ENCODE measurements around the gene SUCLG2. TPM values are rescaled to one million over a fixed set of nuclear protein-coding genes. Genes with fewer than 3 reads are reported as not detected.

The SUCLG2 gene
- total RNA-seq, 1 donor from 2014 or later: 49.9 TPM

DNA sequence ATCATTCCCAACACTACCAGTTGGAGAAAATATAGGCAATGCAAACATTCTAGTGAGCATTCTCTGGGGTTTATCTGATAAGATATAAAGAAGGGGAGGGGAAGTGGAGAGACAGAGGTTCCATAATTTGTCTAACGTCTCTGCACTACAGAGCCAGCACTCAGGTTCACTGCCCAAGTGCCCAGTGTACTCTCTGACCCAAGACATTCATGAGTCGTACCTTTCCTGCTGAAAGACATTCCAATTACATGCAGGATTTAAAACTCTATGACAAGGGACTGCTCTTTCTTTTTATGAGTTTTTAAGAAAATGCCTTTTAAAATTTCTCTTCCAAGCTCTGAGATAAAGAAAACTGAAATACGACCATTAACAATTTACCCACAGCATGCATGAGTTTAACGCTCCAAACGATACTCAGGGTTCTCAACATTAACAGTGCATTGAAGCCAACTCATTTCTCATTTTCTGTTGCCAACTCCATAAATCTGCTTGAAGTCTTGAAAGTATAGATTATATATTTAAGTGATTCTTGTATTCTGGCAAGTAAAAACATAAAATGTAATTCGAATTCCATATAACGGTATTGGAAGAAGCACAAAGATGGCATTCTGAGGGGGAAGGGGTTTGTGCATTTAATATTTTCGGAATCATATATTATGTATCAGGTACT is 193.4 kb downstream of the SUCLG2 start:
- no peak for DNase-seq (ENCODE audit: low read depth, low spot score)

DNA sequence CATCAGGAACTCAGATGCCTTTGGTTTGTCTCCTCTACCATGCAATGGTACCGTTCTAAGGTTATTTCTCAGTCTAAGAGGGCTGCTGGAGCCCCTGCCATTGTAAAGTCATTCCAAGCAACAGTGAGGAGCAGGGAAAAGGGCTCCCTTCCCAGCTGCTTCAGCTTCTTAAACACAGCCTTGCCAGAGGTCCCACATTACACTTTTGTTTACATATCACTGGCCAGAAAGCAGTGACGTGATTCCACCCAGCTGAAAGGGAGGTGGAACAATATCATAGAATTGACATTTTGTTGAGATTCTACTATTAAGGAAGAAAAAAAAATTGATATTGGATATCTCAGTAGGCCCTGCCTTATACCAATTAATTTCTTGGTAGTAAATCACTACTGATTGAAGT is 194.6 kb downstream of the SUCLG2 start:
- DNase-seq (ENCODE audit: low read depth, low spot score): no peak

DNA sequence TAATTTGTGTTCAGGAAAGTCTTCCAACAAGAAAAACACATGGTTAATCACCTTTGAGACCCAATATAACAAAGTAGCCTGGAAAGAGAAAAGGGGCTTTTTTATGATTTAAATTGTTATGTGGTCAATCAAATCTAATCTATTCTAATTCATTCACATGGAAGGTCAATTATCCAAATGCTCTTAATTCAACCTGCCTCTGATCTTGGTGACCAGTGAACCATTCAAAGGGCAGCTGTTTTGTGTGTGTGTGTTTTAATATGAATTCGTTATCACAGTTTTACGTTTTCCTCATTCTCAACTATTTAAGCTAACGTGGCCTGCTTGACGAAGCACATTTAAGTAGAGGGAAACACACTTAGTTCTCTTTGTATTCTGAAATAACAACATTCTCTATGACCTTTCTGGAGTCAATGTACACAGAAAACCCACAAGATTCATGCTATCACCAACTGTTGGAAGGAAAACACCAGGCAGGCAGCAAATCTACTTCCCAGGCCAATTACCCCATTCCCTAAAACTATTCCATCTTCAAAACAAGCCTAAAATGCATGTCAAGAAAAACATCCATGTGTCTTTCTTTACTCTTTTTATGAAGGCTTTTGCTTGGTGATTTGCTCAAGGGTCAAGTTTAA is 195.4 kb downstream of the SUCLG2 start:
- no peak for DNase-seq (ENCODE audit: low read depth, low spot score)

DNA sequence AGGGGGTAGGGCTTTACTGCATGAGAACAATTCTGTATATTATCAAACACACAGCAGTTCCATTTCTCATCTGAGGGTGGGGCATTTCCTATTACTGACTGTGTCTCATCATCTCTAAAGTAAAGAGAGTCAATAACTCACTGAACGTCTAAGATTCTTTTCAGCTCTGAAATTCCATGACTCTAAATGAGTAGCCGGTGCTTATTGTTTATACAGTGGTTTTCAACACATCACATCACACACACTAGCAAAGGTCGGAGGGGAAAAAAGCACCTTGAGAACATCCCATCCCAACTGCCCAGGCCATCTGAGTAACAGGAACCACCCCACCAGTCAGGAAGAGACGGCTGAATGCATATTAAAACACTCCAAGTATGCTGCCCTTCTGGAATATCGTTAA is 196.0 kb downstream of the SUCLG2 start:
- no peak for DNase-seq (ENCODE audit: low read depth, low spot score)

DNA sequence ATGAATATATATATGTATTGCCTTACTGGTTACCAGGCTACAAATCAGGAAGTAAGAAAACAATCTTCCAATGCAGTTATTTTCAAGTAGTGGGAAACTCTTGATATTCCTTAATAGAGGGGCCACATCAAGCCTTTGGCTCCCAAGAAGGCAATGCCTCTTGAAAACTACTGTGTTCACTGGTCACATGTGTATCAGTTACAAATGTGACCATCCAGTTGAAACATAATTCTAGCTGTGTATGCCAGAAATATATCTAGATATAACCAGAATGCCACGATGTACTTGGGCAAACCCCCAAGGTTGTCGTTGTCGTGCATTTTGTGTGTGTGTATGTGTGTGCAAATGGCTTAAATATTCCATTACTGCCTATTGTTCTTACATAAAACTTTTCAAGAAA is 200.8 kb downstream of the SUCLG2 start:
- DNase-seq (ENCODE audit: low read depth, low spot score): no peak

DNA sequence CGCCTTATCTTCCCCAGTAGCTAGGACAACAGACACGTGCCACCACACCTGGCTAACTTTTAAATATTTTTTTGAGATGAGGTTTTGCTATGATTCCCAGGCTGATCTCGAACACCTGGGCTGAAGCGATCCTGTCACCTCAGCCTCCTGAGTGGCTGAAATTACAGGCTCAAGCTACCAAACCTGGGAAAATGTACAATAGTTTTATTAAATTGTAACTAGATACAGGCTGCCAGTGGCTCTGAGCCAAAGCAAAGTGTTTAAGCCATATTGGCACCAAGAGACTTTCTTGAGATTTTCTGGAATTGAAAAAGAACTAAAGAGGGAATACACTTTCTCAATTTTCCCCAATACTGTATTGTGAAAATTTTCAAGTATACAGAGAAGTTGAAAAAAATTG is 204.3 kb downstream of the SUCLG2 start:
- DNase-seq (ENCODE audit: low read depth, low spot score): no peak

DNA sequence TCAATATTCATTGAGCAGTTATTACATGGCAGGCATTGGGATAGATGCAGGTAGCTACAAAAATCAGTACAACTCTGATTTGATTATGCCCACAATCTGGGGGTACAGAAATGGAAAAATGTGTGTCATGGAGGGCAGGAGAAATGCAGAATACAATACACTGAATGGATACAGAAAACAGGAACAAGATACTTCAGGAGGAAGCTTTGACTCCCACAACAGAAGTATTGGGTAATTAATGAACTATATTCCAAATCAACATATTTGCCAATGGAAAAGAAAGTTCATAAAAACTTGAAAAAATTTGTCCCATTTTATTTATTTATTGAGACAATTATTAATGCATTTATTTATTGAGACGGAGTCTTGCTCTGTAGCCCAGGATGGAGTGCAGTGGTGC is 207.0 kb downstream of the SUCLG2 start:
- no peak for DNase-seq (ENCODE audit: low read depth, low spot score)

DNA sequence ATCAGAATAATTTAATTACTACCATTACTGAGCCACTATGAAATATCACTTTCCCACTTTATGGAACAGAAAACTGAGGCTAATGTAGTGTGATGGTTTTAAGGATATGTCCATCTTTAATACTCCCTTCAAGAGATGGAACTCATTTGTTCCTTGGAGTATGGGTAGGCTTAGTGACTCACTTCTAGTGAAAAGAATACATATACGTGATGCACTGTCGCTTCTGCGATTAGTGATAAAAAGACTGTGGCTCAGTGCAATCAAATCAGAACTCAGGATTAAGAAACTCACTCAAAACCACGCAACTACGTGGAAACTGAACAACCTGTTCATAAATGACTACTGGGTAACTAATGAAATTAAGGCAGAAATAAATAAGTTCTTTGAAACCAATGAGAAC is 216.6 kb downstream of the SUCLG2 start:
- no peak for DNase-seq (ENCODE audit: low read depth, low spot score)

DNA sequence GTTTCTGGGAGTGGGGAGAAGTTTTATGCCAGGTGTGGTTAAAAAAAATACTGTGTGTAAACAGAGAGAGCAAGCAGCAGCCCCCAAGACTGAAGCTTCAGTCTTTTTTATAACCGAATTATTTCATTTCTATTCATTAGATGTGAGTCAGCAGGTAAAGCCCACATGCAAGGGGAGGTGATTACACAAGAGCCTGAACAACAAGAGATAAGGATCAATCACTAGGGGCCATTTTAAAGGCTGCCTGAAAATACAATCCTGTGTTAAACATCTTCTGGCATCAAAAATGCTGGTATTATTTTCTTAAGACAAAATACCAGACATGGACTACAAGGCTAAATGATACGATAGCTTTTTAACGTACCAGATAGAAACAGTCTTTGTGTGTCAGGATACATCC is 217.3 kb downstream of the SUCLG2 start:
- no peak for DNase-seq (ENCODE audit: low read depth, low spot score)

DNA sequence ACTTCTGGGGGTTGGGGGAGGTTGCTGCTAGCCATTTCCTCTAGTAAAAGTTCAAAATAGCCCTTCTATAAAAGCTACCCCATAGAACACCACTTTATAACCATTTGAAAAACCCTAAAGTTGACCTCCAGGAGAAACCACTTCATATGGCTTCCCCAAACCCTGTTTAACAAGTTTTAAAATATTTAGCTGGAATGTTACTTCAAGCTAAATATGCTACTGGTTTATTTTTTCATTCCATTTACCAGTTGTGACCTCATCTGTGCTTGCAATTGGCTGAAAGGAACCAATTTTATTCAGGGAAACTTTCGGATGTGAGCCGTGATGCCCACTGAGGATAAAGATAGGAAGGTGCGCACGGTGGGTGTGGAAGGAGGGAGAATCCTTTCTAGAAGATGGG is 221.3 kb downstream of the SUCLG2 start:
- no peak for DNase-seq (ENCODE audit: low read depth, low spot score)

DNA sequence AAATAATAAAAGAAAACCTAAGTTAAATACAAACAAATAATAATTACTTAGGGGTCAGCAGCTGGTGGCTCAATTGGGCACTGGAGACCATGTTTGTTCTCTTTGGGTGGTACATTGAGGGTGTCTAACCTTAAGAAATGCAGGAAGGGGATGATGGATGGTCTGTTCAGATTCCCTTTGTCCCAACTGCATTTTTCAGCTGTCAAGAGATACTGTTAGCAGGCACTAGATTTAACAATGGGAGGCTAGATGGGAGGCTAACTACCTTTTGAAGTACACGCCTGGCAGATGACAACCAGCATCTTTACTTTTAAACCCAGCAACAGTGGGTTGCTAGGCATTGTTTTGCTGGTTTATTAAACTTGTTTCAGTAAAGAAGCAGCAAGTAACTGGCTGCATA is 222.5 kb downstream of the SUCLG2 start:
- no peak for DNase-seq (ENCODE audit: low read depth, low spot score)

DNA sequence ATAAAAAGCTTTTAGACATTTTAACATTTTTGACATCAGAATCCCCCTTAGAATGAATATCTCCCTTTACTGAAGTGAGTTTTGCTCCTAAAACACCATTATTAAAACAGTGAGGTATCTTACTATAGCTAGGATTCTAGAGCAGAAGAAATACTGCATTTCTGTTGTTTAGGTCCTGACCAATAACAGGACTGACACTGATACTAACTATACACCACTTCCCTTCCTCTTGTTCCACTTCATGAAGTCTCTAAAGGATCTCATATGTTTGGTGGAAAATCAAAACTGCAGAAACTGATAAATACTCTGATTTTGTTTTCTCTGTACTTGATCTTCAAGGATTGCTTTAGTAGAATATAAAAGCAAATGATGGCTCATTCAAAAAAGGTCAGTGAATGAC is 230.7 kb downstream of the SUCLG2 start:
- no peak for DNase-seq (ENCODE audit: low read depth, low spot score)

DNA sequence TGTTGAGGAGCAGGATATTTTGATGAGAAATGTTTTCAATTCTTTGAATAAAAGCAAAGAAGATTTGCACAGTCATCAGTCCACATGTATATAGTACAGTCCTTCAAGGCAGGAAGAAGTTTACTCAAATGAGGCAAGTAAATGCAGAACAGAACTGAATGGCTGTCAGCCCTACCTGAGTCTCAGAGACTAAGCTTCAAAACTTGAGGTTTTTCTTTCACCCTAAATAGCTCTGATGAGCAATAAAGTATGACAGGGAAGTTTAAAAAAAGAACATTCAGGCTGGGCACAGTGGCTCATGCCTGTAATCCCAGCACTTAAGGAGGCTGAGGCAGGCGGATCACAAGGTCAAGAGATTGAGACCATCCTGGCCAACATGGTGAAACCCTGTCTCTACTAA is 232.5 kb downstream of the SUCLG2 start:
- DNase-seq (ENCODE audit: low read depth, low spot score): no peak

DNA sequence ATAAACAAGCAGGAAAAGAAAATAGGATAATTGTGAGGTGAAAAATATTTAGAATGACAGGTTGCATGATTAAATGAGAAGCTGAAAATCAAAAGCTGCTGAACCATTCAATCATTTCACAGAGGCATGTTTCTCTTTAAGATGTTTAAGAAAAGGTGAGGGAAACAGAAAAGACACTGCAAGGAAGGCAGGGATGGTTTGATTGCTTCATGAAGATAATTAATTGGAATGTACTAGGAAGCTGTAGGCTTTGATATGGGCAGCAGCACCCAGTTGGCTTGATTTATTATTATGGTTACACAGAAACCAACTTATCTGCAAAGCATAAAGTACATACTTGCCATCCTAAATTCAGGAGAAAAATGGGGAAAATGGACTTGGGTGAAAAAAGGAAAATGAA is 234.6 kb downstream of the SUCLG2 start:
- no peak for DNase-seq (ENCODE audit: low read depth, low spot score)

DNA sequence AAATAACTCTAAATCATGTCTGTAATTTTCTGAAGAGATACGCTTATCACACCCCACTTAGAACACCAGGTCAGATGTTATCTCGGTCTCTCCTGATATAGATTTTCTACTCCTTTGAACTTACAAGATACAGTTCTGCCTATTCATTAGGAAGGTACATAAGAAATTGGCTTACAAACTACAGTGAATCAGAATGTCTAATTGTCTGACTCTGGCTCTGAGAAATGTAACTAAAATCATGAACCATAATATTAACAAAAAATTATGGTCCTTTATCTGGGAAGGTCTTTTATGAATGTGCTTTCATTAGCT is 235.2 kb downstream of the SUCLG2 start:
- DNase-seq (ENCODE audit: low read depth, low spot score): no peak

DNA sequence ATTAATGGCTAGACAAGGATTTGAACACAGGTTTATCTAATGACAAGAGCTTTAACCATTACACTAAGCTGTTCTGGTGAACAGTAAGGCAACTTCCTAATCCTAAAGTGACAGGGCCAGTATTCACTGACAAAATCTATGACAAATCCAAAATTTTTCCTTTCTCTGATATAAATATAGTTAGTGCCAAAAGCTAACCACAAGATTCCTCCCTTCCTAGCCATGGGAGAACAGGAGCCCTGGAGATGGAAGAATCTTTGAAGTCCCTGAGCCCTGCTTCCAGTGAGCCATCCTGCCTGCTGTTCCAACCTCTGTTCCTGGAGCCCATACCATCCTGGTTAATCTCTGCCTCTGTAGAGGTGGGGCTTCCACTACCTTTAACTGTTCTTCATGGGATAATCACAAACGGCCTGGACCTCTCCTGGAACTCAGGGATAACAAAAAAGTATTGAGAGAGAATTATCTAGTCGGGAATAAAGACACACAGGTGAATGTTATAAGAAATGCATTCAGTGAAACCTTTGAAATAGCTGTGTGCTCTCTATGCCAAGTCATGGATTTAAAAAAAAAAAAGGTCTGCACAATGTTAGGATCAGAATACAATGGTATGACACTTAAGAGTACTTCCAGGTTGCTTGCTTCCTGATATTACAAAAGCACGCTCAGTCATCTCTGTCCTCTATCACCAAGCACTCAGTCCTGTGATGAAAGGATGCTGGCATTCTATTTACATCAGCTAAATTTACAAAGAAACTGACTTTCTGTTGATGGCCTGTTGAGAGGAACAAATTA is 235.8 kb downstream of the SUCLG2 start:
- DNase-seq (ENCODE audit: low read depth, low spot score): no peak

DNA sequence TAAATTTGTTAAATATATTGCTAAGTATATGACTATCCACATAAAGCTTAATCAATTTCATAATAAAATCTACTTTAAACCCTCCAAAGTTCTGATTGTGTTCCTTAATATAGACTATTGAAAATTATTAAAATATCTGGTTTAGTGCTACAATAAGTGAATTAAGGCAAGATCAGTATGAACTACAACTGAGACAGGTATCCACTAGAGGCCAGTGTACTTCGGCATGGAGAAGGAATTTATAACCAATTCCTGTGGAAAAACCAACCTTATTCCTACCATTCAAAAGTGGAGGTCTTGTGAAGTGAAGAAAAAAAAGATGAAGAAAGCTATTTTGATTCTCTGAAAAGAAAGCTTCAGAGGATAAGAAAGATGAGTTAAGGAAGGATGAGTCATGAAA is 237.7 kb downstream of the SUCLG2 start:
- no peak for DNase-seq (ENCODE audit: low read depth, low spot score)

DNA sequence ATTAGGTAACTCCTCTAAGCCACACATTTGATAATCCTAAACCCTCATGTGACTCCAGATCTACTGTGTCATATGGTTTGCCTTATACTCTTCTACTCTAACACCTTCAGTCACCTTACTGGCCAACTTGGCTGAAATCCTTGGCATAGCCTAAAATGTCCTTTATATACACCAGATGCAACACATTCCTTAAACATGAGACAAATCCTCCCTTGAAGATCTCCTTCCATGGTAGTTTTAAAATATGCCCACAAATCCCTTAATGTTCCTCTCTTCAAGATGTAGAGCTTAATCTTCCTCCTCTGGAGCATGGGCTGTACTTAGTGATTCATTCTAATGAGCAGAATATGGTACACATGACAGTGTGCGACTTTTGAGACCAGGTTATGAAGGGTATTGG is 238.9 kb downstream of the SUCLG2 start:
- no peak for DNase-seq (ENCODE audit: low read depth, low spot score)

DNA sequence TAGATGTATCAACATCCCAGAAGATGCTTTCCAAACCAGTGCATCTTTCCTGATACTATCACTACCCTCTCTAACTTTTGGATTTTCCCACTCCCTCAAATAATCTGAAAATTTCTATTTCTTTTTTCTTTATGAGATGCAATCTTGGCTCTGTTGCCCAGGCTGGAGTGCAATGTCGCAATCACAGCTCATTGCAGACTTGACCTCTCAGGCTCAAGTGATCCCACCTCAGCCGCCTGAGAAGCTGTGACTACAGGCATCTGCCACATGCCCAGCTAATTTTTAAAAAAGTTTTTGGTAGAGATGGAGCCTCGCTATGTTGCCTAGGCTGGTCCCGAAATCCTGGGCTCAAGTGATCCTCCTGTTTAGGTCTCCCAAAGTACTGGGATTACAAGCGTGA is 239.7 kb downstream of the SUCLG2 start:
- no peak for DNase-seq (ENCODE audit: low read depth, low spot score)

DNA sequence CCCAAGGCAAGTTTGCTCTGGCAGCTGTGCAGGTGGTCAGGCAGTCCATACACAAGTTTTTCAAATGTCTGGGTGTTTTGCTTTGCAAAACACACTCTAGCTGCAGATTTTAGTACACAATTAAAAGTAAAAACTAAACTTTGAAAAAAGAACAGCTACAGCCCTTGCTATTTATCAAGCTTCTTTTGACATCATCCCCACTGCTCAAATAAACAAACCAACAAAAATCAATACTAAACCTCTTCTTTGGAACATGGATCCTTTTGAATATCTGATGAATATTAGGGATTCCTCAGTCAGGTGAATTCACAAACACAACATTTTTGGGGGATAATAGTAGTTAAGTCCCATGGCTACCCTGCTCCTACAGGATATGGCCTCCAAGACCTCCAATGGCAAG is 249.2 kb downstream of the SUCLG2 start:
- DNase-seq (ENCODE audit: low read depth, low spot score): no peak

DNA sequence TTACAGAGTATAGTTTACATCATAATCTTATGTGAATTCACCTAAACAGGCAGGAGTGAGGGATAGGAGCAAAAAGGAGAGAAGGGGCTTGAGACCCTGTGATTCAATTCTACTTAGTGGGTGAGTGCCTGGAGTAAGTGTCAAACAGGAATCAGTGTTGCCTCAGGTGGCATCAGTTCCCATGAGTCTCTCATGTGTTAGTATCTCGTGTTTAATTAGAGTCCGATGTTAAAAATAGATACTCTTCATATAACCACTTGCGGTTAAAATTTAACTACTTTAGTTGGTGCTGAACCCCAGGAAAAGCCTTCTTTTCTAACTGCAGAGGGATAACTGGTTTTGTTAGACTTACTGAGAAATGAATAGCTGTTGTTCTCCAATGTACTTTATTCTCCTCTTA is 251.5 kb downstream of the SUCLG2 start:
- DNase-seq (ENCODE audit: low read depth, low spot score): no peak

DNA sequence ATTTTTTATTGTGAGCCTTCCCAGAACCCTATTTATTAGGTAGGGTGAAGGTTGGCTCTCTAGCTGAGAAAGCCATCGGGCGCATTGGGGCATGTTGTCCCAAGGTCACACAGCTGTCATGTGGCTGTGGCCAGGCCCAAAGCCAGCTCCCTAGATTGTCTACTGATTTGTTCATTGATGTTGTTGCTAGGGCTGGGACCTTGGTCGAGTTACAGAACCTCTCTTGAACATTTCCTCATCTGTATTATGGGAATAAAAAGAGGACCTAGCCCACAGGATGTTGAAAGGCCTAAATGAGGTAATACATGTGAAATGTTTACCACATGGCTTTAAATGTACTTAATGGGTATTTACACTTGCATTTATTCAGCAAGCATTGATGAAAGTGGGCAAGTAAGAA is 252.5 kb downstream of the SUCLG2 start:
- DNase-seq (ENCODE audit: low read depth, low spot score): no peak

DNA sequence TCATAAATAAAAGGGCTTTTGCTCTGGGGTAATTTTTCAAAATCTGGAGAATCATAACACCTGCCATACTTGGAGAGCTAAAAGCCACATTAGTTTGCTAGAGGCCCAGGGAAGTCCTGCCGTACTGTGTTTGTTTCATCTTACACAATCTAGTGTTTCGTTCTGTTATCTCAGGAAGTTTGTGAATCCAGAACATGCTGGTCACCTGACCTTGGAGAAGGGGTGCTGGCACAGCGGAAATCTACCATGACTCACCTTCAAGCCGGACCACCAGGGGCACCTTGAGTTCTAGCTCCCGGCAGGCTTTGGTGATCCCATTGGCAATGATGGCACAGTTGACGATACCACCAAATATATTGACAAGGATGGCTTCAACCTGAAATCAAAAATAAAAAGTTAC is 253.9 kb downstream of the SUCLG2 start:
- no peak for DNase-seq (ENCODE audit: low read depth, low spot score)
